ENCODE measurements around the gene PALD1. TPM values are rescaled to one million over a fixed set of nuclear protein-coding genes. Genes with fewer than 3 reads are reported as not detected.

Gene PALD1
- total RNA-seq, 4 donors from 2014 or later: 10.4 to 19.1 (median 12.8) TPM

DNA sequence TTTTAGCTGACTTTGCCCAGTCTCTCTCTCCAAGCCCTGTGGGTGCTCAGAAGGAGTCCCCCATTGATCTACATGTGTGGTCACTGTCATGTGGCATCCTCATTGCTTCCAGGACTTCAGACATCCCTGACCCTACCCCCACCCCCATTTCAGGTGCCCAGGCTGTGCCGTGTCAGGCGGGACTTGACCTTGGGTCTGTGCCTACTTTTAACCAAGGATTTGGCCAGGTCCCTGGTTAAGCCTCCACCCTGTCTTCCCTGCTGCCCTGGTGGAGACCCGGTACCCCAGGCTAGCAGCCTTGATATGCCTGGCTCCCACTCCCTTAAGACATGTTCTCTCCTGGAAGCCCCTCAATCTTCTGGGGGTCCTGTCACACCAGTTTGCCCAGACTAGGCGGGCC is 92.7 kb downstream of the PALD1 start:
- Histone ChIP-seq H3K9me3 (no peaks in the 10 kb centered on the region), H3K27ac (replicated peaks in 1 of 4) (no peak overlapping the region), H3K36me3 (peaks cover 0 to 34% (median 10%) of the 10 kb centered on the region in 4 donors), H3K27me3 (no peaks in the 10 kb centered on the region), H3K4me1 (peaks cover 9 to 11% (median 10%) of the 10 kb centered on the region in 4 donors), H3K4me3 (no peak overlapping the region)
- 75% methylated on average over 4 of the region's 4 CpGs for WGBS
- no peak for DNase-seq (ENCODE audit: extremely low spot score)
- intact Hi-C loops (cut with DNase I): no loop called here
- TF ChIP-seq, protein P1, sequence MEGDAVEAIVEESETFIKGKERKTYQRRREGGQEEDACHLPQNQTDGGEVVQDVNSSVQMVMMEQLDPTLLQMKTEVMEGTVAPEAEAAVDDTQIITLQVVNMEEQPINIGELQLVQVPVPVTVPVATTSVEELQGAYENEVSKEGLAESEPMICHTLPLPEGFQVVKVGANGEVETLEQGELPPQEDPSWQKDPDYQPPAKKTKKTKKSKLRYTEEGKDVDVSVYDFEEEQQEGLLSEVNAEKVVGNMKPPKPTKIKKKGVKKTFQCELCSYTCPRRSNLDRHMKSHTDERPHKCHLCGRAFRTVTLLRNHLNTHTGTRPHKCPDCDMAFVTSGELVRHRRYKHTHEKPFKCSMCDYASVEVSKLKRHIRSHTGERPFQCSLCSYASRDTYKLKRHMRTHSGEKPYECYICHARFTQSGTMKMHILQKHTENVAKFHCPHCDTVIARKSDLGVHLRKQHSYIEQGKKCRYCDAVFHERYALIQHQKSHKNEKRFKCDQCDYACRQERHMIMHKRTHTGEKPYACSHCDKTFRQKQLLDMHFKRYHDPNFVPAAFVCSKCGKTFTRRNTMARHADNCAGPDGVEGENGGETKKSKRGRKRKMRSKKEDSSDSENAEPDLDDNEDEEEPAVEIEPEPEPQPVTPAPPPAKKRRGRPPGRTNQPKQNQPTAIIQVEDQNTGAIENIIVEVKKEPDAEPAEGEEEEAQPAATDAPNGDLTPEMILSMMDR (IDR thresholded peaks at IDR 0.05): no peak
- TF ChIP-seq POLR2AphosphoS5 (IDR thresholded peaks at IDR 0.05): no peak
- no peak for TF ChIP-seq EP300 (IDR thresholded peaks at IDR 0.05)
- no peak for TF ChIP-seq POLR2A (IDR thresholded peaks at IDR 0.05; ENCODE audit: low read depth)

DNA sequence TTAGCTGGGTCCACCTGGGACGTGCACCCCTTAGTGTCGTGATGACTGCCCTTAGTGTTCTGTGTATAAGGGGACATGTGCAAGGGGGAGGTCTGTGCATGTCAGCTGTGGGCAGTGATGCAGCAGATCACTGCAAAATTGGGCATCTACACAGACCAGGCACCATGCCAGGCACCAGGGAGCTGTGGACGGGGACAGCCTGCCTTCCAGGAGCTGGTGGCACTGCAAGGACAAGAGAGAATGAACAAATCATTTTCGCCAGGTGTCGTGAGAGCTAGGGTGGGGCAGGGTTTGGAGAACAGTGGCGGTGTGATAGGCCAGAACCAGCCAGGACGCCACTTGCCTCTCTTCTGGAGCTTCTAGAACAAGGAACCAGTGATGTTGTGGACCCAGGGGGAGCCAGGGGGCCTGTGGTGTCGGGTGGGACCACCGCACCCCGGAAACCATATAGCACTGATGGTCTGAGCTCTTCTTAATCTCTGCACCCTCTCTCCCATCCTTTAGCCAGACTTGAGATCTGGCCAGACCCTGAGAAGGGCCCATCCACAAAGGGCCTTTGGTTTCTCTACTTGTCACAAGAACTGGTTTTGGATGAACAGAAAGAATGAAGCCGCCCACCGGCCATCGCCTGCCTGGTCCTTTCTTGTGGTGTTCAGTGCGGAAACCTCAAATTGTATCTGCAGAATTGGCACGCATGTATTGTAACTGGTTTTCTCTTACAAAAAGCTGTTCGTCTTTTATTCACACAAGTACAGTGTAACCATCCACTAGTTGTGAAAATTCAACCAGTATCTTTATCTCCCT is 93.3 kb downstream of the PALD1 start:
- Histone ChIP-seq H3K36me3 (peaks cover 0 to 28% (median 5%) of the 10 kb centered on the region in 4 donors), H3K9me3 (no peaks in the 10 kb centered on the region), H3K27me3 (no peaks in the 10 kb centered on the region), H3K4me3 (no peak overlapping the region), H3K27ac (replicated peaks in 1 of 4) (no peak overlapping the region), H3K4me1 (peaks cover 15 to 16% (median 16%) of the 10 kb centered on the region in 4 donors)
- DNase-seq (ENCODE audit: extremely low spot score): no peak
- TF ChIP-seq POLR2A (IDR thresholded peaks at IDR 0.05; ENCODE audit: low read depth): no peak
- TF ChIP-seq POLR2AphosphoS5 (IDR thresholded peaks at IDR 0.05): no peak
- no peak for TF ChIP-seq EP300 (IDR thresholded peaks at IDR 0.05)
- TF ChIP-seq, protein P1 (IDR thresholded peaks at IDR 0.05): no peak
- intact Hi-C loops (cut with DNase I): no loop called here
- 87% methylated on average over 16 of the region's 16 CpGs for WGBS

DNA sequence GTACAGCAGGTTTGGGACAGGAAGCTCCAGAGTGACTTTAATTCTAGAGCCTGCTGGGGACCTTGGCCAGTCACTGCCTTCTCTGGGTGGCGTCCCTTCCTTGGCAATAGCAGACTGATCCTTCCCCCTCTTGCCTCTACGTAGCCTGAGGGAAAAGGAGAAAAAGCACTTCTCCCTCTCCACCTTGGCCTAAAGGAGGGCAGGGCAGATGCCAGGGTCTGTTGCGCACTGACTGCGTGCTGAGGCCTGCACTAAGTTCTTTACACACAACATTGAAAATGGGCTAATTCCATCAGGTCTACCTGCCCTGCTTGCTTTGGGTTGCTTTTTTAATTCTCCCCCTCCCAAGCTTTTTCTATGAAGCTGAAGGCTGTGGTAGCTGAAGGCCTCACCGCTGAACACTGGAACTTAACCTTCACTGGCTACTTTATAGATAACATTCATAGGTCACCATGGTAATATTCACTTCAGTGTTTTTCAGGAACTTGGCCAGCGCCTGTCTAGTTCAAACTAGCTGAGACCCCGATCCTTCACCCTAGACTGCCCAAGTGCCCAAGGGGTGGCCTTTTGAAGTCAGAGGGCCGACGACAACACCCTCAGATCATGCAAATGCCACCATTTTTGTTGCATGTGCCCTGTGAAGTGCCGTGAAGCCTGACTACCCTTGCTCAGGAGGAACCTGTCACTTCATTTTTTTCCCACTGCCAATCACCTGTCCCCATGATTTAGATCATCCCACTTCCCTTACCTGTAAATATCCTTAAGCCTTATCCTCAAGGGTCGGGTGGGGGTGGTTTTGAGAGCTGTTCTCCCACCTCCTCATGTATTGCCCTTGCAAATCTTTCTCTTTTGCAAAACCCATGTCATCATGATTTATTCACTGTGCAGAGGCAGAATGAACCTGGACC is 95.3 kb downstream of the PALD1 start:
- WGBS: 95% methylated on average over 11 of the region's 11 CpGs
- H3K4me1 ChIP-seq: peaks cover 15 to 17% (median 16%) of the 10 kb centered on the region in 4 donors
- DNase-seq (ENCODE audit: extremely low spot score): no peak
- no peak overlapping the region for H3K27ac ChIP-seq (replicated peaks in 1 of 4)
- no peak overlapping the region for H3K4me3 ChIP-seq
- no peaks in the 10 kb centered on the region for H3K27me3 ChIP-seq
- peaks cover 0 to 19% (median 3%) of the 10 kb centered on the region in 4 donors for H3K36me3 ChIP-seq
- no peaks in the 10 kb centered on the region for H3K9me3 ChIP-seq
- intact Hi-C loops (cut with DNase I): no loop called here
- no peak for TF ChIP-seq POLR2A (IDR thresholded peaks at IDR 0.05; ENCODE audit: low read depth)
- TF ChIP-seq, protein P1 (IDR thresholded peaks at IDR 0.05): no peak
- TF ChIP-seq POLR2AphosphoS5 (IDR thresholded peaks at IDR 0.05): no peak
- TF ChIP-seq EP300 (IDR thresholded peaks at IDR 0.05): no peak

DNA sequence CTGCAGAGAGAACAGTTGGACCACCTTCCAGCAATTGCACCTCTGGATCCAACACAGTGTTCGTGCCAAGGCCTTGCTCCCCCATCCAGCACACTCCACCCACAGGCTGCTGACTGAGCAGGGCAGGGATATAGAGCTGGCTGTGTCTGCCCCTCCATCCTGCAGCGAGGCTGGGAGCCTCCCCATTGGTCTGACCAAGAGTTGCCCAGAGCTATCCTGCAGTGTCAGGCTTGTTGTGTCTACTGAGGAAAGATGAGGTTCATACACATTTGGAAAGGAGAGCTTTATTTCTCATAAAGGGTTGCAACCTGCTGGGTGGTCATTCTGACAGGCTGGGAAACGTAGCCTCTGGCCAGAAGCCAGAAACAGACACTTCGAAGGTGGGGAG is 96.9 kb downstream of the PALD1 start:
- WGBS: 26% methylated on average over 4 of the region's 4 CpGs
- intact Hi-C loops (cut with DNase I): no loop called here
- no peak for DNase-seq (ENCODE audit: extremely low spot score)
- no peak overlapping the region for H3K27ac ChIP-seq (replicated peaks in 1 of 4)
- no peak overlapping the region for H3K4me3 ChIP-seq
- no peaks in the 10 kb centered on the region for H3K27me3 ChIP-seq
- TF ChIP-seq POLR2A (IDR thresholded peaks at IDR 0.05; ENCODE audit: low read depth) (no peak), POLR2AphosphoS5 (IDR thresholded peaks at IDR 0.05) (no peak), EP300 (IDR thresholded peaks at IDR 0.05) (no peak)
- TF ChIP-seq, protein P1 (IDR thresholded peaks at IDR 0.05): no peak
- peaks cover 0 to 12% (median 0%) of the 10 kb centered on the region in 4 donors for H3K36me3 ChIP-seq
- peaks cover 15 to 17% (median 16%) of the 10 kb centered on the region in 4 donors for H3K4me1 ChIP-seq
- no peaks in the 10 kb centered on the region for H3K9me3 ChIP-seq

Measured in esophagus muscularis mucosa (tissue), 4 donors.